Trophoblast cell (in vitro differentiated cells and primary cell): Measurements from ENCODE around the gene ASB16.

Source experiments
- DNase-seq, 2 donors: peaks; one replicate each; pipeline ENCODE4 v3.0.0-alpha.2; 2016
- H2AFZ ChIP-seq: 2 replicates; pipeline ENCODE4 v1.6.1; 2013; ENCODE audit warnings: low read length, moderate library complexity, mild to moderate bottlenecking; ENCODE audit not compliant: insufficient read depth, poor library complexity
- H2AK5ac ChIP-seq: 2 replicates; pipeline ENCODE4 v1.6.1; 2013; ENCODE audit warnings: mild to moderate bottlenecking, low read length
- H2BK120ac ChIP-seq: 2 replicates; pipeline ENCODE4 v1.6.1; 2013; ENCODE audit warnings: low read length, mild to moderate bottlenecking, moderate library complexity; ENCODE audit not compliant: insufficient read depth, poor library complexity
- H2BK12ac ChIP-seq: 2 replicates; pipeline ENCODE4 v1.6.1; 2013; ENCODE audit warnings: mild to moderate bottlenecking, low read length, moderate library complexity
- H2BK5ac ChIP-seq: 2 replicates; pipeline ENCODE4 v1.6.1; 2013; ENCODE audit warnings: low read length, low read depth, moderate library complexity, mild to moderate bottlenecking; ENCODE audit not compliant: poor library complexity
- H3K14ac ChIP-seq: 2 replicates; pipeline ENCODE4 v1.6.1; 2013; ENCODE audit warnings: mild to moderate bottlenecking, low read length
- H3K18ac ChIP-seq: 2 replicates; pipeline ENCODE4 v1.6.1; 2013; ENCODE audit warnings: mild to moderate bottlenecking, low read length
- H3K23ac ChIP-seq: 2 replicates; pipeline ENCODE4 v1.6.1; 2013; ENCODE audit warnings: low read length
- H3K27ac ChIP-seq: 2 replicates; pipeline ENCODE4 v1.5.1; 2013; ENCODE audit warnings: low read depth, mild to moderate bottlenecking, inconsistent platforms, low read length, moderate library complexity
- H3K27me3 ChIP-seq: 2 replicates; pipeline ENCODE4 v1.6.1; 2013; ENCODE audit warnings: inconsistent platforms, mild to moderate bottlenecking, low read length, moderate library complexity; ENCODE audit not compliant: insufficient read depth
- H3K36me3 ChIP-seq, 2 experiments: 1 replicate in 1 of 2; 2 replicates in 1 of 2; pipeline ENCODE4 v1.6.1; 2013; ENCODE audit warnings: low read length in 2 of 2, mild to moderate bottlenecking in 2 of 2, moderate library complexity in 1 of 2; ENCODE audit not compliant: insufficient read depth in 2 of 2, control insufficient read depth in 1 of 2
- H3K4ac ChIP-seq: 2 replicates; pipeline ENCODE4 v1.6.1; 2013; ENCODE audit warnings: low read depth, mild to moderate bottlenecking, low read length, moderate library complexity
- H3K4me1 ChIP-seq, 2 experiments: 1 replicate in 1 of 2; 2 replicates in 1 of 2; pipeline ENCODE4 v1.6.1; 2013; ENCODE audit warnings: low read length in 2 of 2, mild to moderate bottlenecking in 2 of 2, moderate library complexity in 1 of 2; ENCODE audit not compliant: insufficient read depth in 2 of 2, control insufficient read depth in 1 of 2
- H3K4me2 ChIP-seq: 2 replicates; pipeline ENCODE4 v1.6.1; 2013; ENCODE audit warnings: inconsistent platforms, mild to moderate bottlenecking, low read length, moderate library complexity
- H3K4me3 ChIP-seq: 2 replicates; pipeline ENCODE4 v1.5.1; 2013; ENCODE audit warnings: mild to moderate bottlenecking, low read depth, low read length, inconsistent platforms
- H3K79me1 ChIP-seq: one replicate; pipeline ENCODE4 v1.6.1; 2013; ENCODE audit warnings: low read length
- H3K79me2 ChIP-seq: 2 replicates; pipeline ENCODE4 v1.6.1; 2013; ENCODE audit warnings: low read length, mild to moderate bottlenecking; ENCODE audit not compliant: control insufficient read depth, insufficient read depth, poor library complexity
- H3K9ac ChIP-seq: 2 replicates; pipeline ENCODE4 v1.6.1; 2013; ENCODE audit warnings: mild to moderate bottlenecking, low read length
- H3K9me3 ChIP-seq: 2 replicates; pipeline ENCODE4 v1.6.1; 2013; ENCODE audit warnings: low read depth, mild to moderate bottlenecking, control low read depth, inconsistent platforms, low read length; ENCODE audit not compliant: insufficient read depth
- H4K12ac ChIP-seq: 2 replicates; pipeline ENCODE4 v1.6.1; 2013; ENCODE audit warnings: low read depth, mild to moderate bottlenecking, low read length, moderate library complexity
- H4K8ac ChIP-seq: 2 replicates; pipeline ENCODE4 v1.6.1; 2013; ENCODE audit warnings: low read depth, mild to moderate bottlenecking, low read length, moderate library complexity
- H4K91ac ChIP-seq: one replicate; pipeline ENCODE4 v1.6.1; 2013; ENCODE audit warnings: low read depth, mild to moderate bottlenecking, low read length, moderate library complexity
- WGBS: extraction: QIAGEN DNeasy Blood & Tissue Kit; methylation state at CpG from one replicate; pipeline ENCODE4 v1.1.7; 2013; ENCODE audit warnings: missing lambda C conversion rate; ENCODE audit not compliant: insufficient read length, insufficient coverage; ENCODE audit errors: extremely low coverage; 5-methylcytosine and 5-hydroxymethylcytosine counted together

ASB16 gene

GRCh38 chr17:44219616-44220212, 49.2 kb downstream of the ASB16 start, which contains the start of gene UBTF:
UBTF (minus strand) TSS chr17:44219675; CDS start chr17:44218229, 1,446 bp downstream.
- H3K23ac ChIP-seq, result peak within 1 kb of the TSS; percentile 73
- peaks cover 18 to 32% of the 10 kb centered on the region in 2 experiments for H3K36me3 ChIP-seq
- H3K14ac ChIP-seq, result peak within 1 kb of the TSS; percentile 99
- H3K4me3 ChIP-seq, result peak within 1 kb of the TSS; percentile 98
- H3K27me3 ChIP-seq, result no peaks in the 10 kb centered on the region
- peak within 1 kb of the TSS; percentile 100 for H3K4ac ChIP-seq
- peak within 1 kb of the TSS; percentile 97 for H3K27ac ChIP-seq
- H3K4me1 ChIP-seq, result peaks cover 8 to 15% of the 10 kb centered on the region in 2 experiments
- peak within 1 kb of the TSS; percentile 100 for H3K9ac ChIP-seq
- peak within 1 kb of the TSS; percentile 98 for H4K91ac ChIP-seq
- H2AK5ac ChIP-seq, result peak within 1 kb of the TSS; percentile 97
- H2BK12ac ChIP-seq, result peak within 1 kb of the TSS; percentile 32
- H3K4me2 ChIP-seq, result peak within 1 kb of the TSS; percentile 93
- peak within 1 kb of the TSS; percentile 96 for H4K8ac ChIP-seq
- peak; percentile 47 to 71 for DNase-seq
- peak within 1 kb of the TSS; percentile 96 for H2BK120ac ChIP-seq
- peaks cover 32% of the 10 kb centered on the region for H3K79me1 ChIP-seq
- peak within 1 kb of the TSS; percentile 93 for H4K12ac ChIP-seq
- peak within 1 kb of the TSS; percentile 99 for H3K18ac ChIP-seq
- no CpG with 5 or more reads among the region's 76 CpGs for WGBS
- no peaks in the 10 kb centered on the region for H3K9me3 ChIP-seq
- peak within 1 kb of the TSS; percentile 78 for H2AFZ ChIP-seq
- peaks cover 26% of the 10 kb centered on the region for H3K79me2 ChIP-seq
- peak within 1 kb of the TSS; percentile 96 for H2BK5ac ChIP-seq

GRCh38 chr17:44220213-44221083, 49.9 kb downstream of the ASB16 start:
- Histone ChIP-seq H3K14ac (peak overlapping the region; percentile 99), H3K4ac (peak overlapping the region; percentile 100), H3K4me2 (peak overlapping the region; percentile 93), H4K91ac (peak overlapping the region; percentile 96), H2AFZ (peak overlapping the region; percentile 78), H3K4me1 (peaks cover 8 to 15% of the 10 kb centered on the region in 2 experiments), H3K79me2 (peaks cover 26% of the 10 kb centered on the region), H3K9ac (peak overlapping the region; percentile 100), H3K27ac (peak overlapping the region; percentile 97), H2BK12ac (peak overlapping the region; percentile 32), H2AK5ac (peak overlapping the region; percentile 97), H3K18ac (peak overlapping the region; percentile 99), H3K23ac (peak overlapping the region; percentile 73), H2BK5ac (peak overlapping the region; percentile 96), H4K12ac (peak overlapping the region; percentile 93), H4K8ac (peak overlapping the region; percentile 96), H3K27me3 (no peaks in the 10 kb centered on the region), H2BK120ac (peak overlapping the region; percentile 96), H3K79me1 (peaks cover 32% of the 10 kb centered on the region), H3K9me3 (no peaks in the 10 kb centered on the region), H3K4me3 (peak overlapping the region; percentile 98), H3K36me3 (peaks cover 10 to 24% of the 10 kb centered on the region in 2 experiments)
- peak; percentile 12 to 51 for DNase-seq
- no CpG with 5 or more reads among the region's 108 CpGs for WGBS

GRCh38 chr17:44221084-44221861, 50.8 kb downstream of the ASB16 start:
- H3K14ac ChIP-seq, result peak overlapping the region; percentile 94
- peak overlapping the region; percentile 95 for H3K4ac ChIP-seq
- H4K8ac ChIP-seq, result peak overlapping the region; percentile 87
- no peak overlapping the region for H2BK120ac ChIP-seq
- peak overlapping the region; percentile 98 for H3K18ac ChIP-seq
- WGBS, result no CpG with 5 or more reads among the region's 54 CpGs
- peaks cover 26% of the 10 kb centered on the region for H3K79me2 ChIP-seq
- peak overlapping the region; percentile 47 for H2BK12ac ChIP-seq
- H3K4me3 ChIP-seq, result peak overlapping the region; percentile 98
- peak overlapping the region; percentile 87 for H4K91ac ChIP-seq
- peaks cover 32% of the 10 kb centered on the region for H3K79me1 ChIP-seq
- H3K27me3 ChIP-seq, result no peaks in the 10 kb centered on the region
- peak overlapping the region; percentile 44 for H2BK5ac ChIP-seq
- H2AK5ac ChIP-seq, result peak overlapping the region; percentile 57
- H3K36me3 ChIP-seq, result peaks cover 4 to 16% of the 10 kb centered on the region in 2 experiments
- H3K9ac ChIP-seq, result peak overlapping the region; percentile 67
- H3K4me1 ChIP-seq, result peaks cover 8 to 15% of the 10 kb centered on the region in 2 experiments
- no peaks in the 10 kb centered on the region for H3K9me3 ChIP-seq
- peak overlapping the region; percentile 74 for H2AFZ ChIP-seq
- no peak overlapping the region for H3K23ac ChIP-seq
- peak; percentile 67 to 82 for DNase-seq
- peak overlapping the region; percentile 5 for H4K12ac ChIP-seq
- peak overlapping the region; percentile 97 for H3K27ac ChIP-seq
- H3K4me2 ChIP-seq, result peak overlapping the region; percentile 93

GRCh38 chr17:44221862-44222111, 51.3 kb downstream of the ASB16 start:
- Histone ChIP-seq H3K9me3 (no peaks in the 10 kb centered on the region), H3K79me2 (peaks cover 26% of the 10 kb centered on the region), H2AK5ac (no peak overlapping the region), H3K79me1 (peaks cover 32% of the 10 kb centered on the region), H2BK5ac (no peak overlapping the region), H3K18ac (peak overlapping the region; percentile 40), H3K4me2 (peak overlapping the region; percentile 93), H4K8ac (peak overlapping the region; percentile 74), H3K27ac (peak overlapping the region; percentile 39), H4K91ac (peak overlapping the region; percentile 39), H2AFZ (peak overlapping the region; percentile 70), H3K23ac (no peak overlapping the region), H3K4me1 (peaks cover 8 to 15% of the 10 kb centered on the region in 2 experiments), H3K4me3 (peak overlapping the region; percentile 42), H4K12ac (no peak overlapping the region), H3K9ac (peak overlapping the region; percentile 24), H3K36me3 (peaks cover under 1 to 11% of the 10 kb centered on the region in 2 experiments), H2BK120ac (no peak overlapping the region), H3K14ac (peak overlapping the region; percentile 26), H3K4ac (peak overlapping the region; percentile 50), H2BK12ac (no peak overlapping the region), H3K27me3 (no peaks in the 10 kb centered on the region)
- peak in 1 of 2 donors; percentile 9 for DNase-seq
- WGBS, result no CpG with 5 or more reads among the region's 17 CpGs
